DND-41 (cell line): ENCODE data around the gene NELFE.

Experiments
- EZH2 ChIP-seq: IDR thresholded peaks from 3 replicates; pipeline ENCODE4 v1.6.1; 2012; ENCODE audit warnings: borderline replicate concordance, low read depth, mild to moderate bottlenecking, moderate library complexity, low read length, inconsistent platforms; ENCODE audit not compliant: severe bottlenecking
- TF ChIP-seq, protein P1 (sequence below): IDR thresholded peaks from 2 replicates; pipeline ENCODE4 v1.5.1; 2012; ENCODE audit warnings: borderline replicate concordance, low read length, moderate library complexity, mild to moderate bottlenecking; ENCODE audit not compliant: poor library complexity, severe bottlenecking; ENCODE audit errors: extremely low read depth

DNA sequence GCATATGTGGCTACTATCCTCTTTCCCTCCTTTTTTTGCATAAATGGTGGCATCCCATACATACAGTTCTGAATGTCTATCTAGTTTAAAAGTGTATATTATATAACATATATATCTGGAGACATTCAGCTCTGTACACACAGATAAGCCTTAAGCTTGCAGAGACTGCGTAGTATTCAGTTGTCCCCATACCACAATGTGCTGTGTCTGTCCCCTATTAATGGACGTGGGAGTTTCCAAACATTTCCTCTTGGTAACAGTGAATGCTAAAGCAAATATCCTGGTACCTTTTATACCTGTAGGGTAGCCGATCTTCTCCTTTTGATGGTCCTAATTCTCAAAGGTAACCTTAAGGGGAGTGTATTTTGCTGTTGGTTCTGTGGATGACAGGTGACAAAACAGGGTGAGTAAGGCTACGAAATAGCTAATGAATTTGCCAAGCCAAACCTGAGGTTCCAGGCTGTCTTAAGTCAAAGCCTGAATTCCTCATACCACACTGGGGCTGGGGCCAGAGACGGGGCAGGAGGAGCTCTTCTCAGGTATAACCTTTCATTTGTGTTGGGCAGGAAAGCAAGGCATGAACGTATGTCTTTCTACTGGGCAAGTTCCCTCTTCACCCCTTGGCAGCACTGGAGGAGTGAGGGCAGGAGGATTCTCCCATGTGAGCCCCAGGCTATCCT, 39.0 kb downstream of the NELFE start:
- TF ChIP-seq, protein P1, sequence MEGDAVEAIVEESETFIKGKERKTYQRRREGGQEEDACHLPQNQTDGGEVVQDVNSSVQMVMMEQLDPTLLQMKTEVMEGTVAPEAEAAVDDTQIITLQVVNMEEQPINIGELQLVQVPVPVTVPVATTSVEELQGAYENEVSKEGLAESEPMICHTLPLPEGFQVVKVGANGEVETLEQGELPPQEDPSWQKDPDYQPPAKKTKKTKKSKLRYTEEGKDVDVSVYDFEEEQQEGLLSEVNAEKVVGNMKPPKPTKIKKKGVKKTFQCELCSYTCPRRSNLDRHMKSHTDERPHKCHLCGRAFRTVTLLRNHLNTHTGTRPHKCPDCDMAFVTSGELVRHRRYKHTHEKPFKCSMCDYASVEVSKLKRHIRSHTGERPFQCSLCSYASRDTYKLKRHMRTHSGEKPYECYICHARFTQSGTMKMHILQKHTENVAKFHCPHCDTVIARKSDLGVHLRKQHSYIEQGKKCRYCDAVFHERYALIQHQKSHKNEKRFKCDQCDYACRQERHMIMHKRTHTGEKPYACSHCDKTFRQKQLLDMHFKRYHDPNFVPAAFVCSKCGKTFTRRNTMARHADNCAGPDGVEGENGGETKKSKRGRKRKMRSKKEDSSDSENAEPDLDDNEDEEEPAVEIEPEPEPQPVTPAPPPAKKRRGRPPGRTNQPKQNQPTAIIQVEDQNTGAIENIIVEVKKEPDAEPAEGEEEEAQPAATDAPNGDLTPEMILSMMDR, result no peak
- no peak for TF ChIP-seq EZH2
